GM12801 (cell line): ENCODE results near the gene LMAN1L.

Experiments used
- TF ChIP-seq, protein P1 (sequence below): IDR thresholded peaks from one replicate; pipeline ENCODE4 v1.5.1; 2011; ENCODE audit warnings: control low read depth; ENCODE audit not compliant: insufficient read length; ENCODE audit errors: extremely low read depth

Gene LMAN1L

DNA sequence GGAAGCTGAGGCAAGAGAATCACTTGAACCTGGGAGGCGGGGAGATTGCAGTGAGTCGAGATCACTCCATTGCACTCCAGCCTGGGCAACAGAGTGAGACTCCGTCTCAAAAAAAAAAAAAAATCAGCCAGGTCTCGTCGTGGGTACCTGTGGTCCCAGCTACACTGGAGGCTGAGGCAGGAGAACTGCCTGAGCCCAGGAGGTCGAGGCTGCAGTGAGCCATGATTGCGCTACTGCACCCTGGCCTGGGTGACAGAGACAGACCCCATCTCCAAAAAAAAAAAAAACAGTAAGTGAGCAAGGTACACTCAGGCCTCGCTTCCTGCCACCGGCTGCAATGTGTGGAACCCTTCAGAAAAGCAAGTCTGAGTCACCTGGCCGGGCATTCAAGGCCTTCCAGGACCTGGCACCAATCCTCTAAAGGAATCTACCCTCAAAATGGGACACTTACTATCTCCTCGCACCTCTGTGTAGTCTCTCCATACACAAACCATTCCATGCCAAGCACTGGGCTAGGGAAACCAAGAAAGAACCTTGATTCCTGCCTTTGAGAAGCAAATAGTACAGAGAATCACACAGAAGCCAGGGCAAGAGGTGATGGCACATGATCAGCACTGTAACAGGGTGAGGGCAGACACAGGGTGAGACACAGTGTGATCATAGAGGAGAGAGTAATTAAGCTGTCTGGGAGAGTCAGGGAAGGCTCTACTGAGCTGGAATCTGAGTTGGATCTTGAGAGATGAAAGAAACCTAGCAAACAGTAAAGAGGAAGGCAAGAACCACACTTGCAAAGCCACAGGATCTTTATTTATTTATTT lies 50.8 kb downstream of the LMAN1L start:
- TF ChIP-seq, protein P1, sequence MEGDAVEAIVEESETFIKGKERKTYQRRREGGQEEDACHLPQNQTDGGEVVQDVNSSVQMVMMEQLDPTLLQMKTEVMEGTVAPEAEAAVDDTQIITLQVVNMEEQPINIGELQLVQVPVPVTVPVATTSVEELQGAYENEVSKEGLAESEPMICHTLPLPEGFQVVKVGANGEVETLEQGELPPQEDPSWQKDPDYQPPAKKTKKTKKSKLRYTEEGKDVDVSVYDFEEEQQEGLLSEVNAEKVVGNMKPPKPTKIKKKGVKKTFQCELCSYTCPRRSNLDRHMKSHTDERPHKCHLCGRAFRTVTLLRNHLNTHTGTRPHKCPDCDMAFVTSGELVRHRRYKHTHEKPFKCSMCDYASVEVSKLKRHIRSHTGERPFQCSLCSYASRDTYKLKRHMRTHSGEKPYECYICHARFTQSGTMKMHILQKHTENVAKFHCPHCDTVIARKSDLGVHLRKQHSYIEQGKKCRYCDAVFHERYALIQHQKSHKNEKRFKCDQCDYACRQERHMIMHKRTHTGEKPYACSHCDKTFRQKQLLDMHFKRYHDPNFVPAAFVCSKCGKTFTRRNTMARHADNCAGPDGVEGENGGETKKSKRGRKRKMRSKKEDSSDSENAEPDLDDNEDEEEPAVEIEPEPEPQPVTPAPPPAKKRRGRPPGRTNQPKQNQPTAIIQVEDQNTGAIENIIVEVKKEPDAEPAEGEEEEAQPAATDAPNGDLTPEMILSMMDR = no peak

DNA sequence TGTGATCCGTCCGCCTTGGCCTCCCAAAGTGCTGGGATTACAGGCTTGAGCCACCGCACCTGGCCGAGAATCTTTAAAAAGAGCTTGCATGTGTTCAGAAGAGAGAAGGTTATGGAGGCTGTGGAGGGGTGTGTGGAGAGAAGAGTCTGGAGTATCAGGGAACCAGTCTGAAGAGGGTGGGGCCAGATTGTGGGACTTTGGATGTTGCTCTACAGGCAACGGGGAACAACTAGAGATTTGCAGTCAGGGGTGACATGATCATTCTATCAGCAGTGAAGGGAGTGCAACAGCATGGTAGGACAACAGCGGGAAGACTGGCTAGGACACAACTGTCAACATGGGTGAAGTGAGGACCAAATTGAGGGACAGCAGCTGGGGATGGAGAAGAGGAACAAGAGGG lies 51.7 kb downstream of the LMAN1L start:
- TF ChIP-seq, protein P1 = no peak

DNA sequence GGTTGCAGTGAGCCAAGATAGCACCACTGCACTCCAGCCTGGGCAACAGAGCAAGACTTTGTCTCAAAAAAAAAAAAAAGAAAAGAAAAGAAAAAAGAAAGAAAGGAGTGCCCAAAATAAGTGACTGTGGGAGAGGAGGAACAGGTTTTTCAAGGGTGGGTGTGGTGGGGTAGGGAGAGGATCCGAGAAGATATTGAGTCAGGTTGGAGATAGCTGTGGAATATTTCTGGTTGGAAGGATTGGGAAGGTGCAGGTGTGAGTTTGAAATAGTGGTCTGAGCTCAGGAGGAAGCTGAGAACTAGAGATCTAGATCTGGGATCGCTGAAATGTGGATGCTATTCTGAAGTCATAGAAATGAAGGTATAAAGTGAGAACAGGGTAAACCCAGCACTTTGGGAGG lies 52.7 kb downstream of the LMAN1L start:
- TF ChIP-seq, protein P1 = no peak

DNA sequence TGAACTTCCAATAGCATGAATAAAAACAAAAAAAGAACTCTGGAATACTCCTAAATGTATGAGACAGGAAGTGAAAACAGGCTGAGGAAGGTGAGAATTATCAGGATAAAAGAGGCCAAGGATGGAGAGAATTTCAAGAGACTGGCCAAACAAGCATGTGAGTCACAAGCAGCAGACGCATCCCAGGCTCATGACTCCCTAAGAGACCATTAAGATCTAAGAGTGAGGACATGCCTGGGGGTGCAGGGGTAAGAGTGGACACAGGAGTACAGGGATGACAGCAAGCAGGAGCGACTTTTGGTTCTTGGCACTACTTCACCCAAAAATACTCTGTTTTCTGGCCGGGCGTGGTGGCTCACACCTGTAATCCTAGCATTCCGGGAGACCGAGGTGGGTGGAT lies 53.5 kb downstream of the LMAN1L start:
- TF ChIP-seq, protein P1 = no peak

DNA sequence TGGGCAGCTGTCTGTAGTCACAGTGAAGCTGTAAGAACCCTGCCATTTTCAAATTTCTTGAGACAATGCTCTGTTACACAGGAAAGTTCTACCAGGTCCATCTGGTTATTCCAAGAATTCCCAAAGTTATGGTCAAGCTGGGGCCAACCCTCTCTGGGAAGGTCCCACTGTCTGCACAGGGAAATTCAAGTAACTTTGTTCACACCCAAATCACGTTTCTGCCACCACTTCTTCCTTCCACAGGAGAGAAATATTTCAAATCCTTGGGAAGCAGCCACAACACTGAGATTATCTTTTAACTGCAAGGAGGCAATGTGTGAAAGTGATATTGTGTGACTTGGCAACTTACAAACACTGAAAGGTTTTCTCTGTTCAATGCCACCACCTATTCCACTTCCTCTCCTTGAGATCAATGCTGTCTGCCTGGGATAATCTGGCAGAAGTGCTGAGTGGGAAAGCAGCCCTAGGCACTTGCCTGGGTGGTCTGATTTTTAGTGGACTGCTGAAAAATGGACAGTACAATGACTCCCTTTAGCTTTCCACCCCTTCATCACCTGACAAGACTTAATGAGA lies 54.9 kb downstream of the LMAN1L start:
- TF ChIP-seq, protein P1 = no peak

DNA sequence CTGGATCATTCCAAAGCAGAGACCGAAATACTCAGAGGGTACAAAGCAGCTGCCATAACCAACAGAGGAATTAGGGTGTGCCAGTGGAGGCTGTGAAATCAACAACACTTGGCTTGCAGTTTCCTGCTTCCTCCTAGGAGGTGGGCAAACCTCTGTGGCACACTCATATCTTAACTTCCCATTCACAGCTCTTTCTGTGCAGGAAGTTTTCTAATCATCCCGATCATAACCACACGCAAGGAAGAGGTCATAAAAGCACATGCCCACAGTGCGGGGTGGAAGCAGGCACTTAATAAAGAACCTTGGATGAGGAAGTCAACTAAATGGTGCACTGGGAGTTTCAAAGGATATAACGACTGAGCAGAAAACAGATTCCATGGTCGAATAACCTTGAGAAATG lies 55.4 kb downstream of the LMAN1L start:
- TF ChIP-seq, protein P1 = no peak

DNA sequence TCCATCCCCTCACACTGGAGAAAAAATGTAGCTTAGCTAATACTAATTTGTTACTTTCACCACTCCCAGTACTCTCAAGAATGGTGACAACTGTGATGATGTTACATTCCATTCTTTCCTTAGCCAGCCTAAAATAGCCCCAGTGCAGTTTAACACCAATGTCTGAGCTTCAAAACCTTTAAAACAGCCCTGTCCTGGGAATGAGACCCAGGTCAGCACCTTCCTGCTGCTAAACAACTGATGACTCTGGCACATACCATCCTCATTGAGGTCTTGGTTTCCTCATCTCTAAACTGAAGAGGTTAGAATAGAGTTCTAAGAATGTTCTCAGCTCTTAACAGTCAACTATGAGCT lies 56.7 kb downstream of the LMAN1L start:
- TF ChIP-seq, protein P1 = no peak
